ENCODE results near the gene CTXND1.

The CTXND1 gene

DNA sequence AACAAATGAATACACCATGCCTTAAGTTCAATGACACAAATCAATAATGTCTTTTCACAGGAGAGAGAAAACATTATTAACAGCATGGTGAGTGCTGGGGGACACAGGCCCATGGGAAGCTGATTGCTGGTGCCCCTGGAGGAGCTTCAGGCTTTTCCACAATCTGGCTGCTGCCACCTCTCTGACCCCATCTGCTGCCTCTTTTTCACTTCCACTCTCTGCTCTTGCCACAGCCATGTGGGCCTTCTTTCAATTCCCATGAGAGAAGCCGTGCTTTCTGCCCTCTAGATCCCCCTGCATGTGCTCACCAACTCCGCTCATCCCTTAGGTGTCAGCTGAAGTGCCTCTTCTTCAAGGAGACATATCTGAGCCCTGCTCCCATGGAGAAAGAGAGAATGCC, 21.0 kb upstream of the CTXND1 start:
- Mint-ChIP-seq H3K4me3 (no peak overlapping the region), H3K4me1 (ENCODE audit: low read depth in 2 of 2) (no peaks in the 10 kb centered on the region)

GRCh38 chr15:80270472-80270871, 18.5 kb upstream of the CTXND1 start:
- Mint-ChIP-seq H3K9me3 (no peaks in the 10 kb centered on the region), H3K4me1 (ENCODE audit: low read depth in 2 of 2) (no peaks in the 10 kb centered on the region), H3K27ac (no peak overlapping the region), H3K27me3 (peaks cover 30 to 41% of the 10 kb centered on the region in 2 donors), H3K4me3 (no peak overlapping the region), H3K36me3 (ENCODE audit: insufficient read depth) (no peaks in the 10 kb centered on the region)
- DNase-seq (no peak), ATAC-seq (replicated peaks) (no peak)

More for the DNA sequence above, 21.0 kb upstream of the CTXND1 start:
- Mint-ChIP-seq H3K36me3 (ENCODE audit: insufficient read depth) (no peaks in the 10 kb centered on the region), H3K27ac (no peak overlapping the region), H3K9me3 (no peaks in the 10 kb centered on the region), H3K27me3 (peaks cover 24 to 40% of the 10 kb centered on the region in 2 donors)
- ATAC-seq (replicated peaks) (no peak), DNase-seq (no peak)

DNA sequence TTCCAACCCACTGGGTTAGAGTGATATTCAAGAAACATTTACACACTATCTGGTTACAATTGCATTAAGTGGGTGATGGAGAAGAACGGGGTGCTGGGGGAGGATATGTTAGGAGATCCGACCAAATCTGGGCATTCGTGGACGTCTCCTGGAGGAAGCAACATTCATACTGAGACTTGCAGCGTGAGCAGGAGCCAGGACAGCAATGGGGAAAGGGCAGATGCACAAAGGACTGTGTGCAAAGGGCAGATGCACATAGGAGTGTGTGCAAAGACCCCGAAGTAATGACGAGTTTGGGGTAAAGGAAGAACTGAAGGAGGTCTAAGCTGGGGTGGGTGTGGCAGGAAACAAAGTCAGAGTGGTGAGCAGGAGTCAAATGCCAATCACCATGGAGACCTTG, 16.1 kb upstream of the CTXND1 start:
- ATAC-seq (replicated peaks) = no peak
- Mint-ChIP-seq H3K9me3 (no peaks in the 10 kb centered on the region), H3K4me1 (ENCODE audit: low read depth in 2 of 2) (no peaks in the 10 kb centered on the region), H3K4me3 (no peak overlapping the region), H3K36me3 (ENCODE audit: insufficient read depth) (no peaks in the 10 kb centered on the region), H3K27ac (no peak overlapping the region), H3K27me3 (peaks cover 33 to 40% of the 10 kb centered on the region in 2 donors)
- no peak for DNase-seq

DNA sequence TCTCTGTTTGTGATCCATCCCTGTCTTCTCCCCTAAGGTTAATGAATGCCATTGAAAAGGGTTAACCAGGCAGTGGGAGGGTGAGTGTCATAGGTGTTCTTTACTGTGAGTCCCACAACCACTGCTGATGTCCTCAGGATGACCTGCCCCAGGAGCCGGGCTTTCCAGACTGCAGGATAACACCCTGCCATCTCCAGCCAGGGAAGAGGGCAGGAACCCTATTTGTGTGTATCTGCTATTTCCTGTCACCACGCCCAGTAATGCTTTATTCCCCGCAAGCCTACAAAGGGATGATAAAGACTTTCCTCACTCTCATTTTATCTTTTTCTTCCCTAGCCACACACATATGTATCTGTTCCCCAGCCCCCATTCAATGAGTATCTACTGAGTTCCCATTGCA, 15.6 kb upstream of the CTXND1 start:
- peaks cover 37 to 42% of the 10 kb centered on the region in 2 donors for H3K27me3 Mint-ChIP-seq
- H3K4me1 Mint-ChIP-seq (ENCODE audit: low read depth in 2 of 2) = no peaks in the 10 kb centered on the region
- H3K27ac Mint-ChIP-seq = no peak overlapping the region
- no peak for ATAC-seq (replicated peaks)
- no peaks in the 10 kb centered on the region for H3K9me3 Mint-ChIP-seq
- no peak for DNase-seq
- no peaks in the 10 kb centered on the region for H3K36me3 Mint-ChIP-seq (ENCODE audit: insufficient read depth)
- H3K4me3 Mint-ChIP-seq = no peak overlapping the region

GRCh38 chr15:80266745-80267144, 14.7 kb upstream of the CTXND1 start:
- H3K36me3 Mint-ChIP-seq (ENCODE audit: insufficient read depth) = no peaks in the 10 kb centered on the region
- no peak overlapping the region for H3K4me3 Mint-ChIP-seq
- DNase-seq = no peak
- peaks cover 44 to 50% of the 10 kb centered on the region in 2 donors for H3K27me3 Mint-ChIP-seq
- no peaks in the 10 kb centered on the region for H3K4me1 Mint-ChIP-seq (ENCODE audit: low read depth in 2 of 2)
- ATAC-seq (replicated peaks) = no peak
- no peaks in the 10 kb centered on the region for H3K9me3 Mint-ChIP-seq
- no peak overlapping the region for H3K27ac Mint-ChIP-seq

DNA sequence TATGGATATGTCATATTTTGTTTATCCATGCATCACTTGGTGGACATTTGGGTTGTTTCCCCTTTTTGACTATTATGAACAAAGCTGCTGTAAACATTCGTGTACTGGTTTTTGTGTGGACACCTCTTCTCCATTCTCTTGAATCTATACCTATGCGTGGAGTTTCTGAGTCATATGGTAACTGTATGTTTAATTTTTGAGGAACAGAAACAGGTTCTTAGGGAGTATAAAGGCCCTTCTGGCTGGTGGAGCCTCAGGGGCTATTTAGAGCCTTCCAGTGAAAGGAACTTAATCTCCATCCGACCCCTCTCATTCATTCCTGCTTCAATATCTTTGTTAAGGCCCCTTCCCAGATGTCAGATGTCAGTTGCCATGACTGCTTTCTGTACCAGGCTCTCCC, 14.1 kb upstream of the CTXND1 start:
- Mint-ChIP-seq H3K9me3 (peaks cover 0 to 4% of the 10 kb centered on the region in 2 donors), H3K27ac (no peak overlapping the region), H3K36me3 (ENCODE audit: insufficient read depth) (no peaks in the 10 kb centered on the region), H3K27me3 (peaks cover 46 to 51% of the 10 kb centered on the region in 2 donors), H3K4me1 (ENCODE audit: low read depth in 2 of 2) (no peaks in the 10 kb centered on the region), H3K4me3 (no peak overlapping the region)
- no peak for ATAC-seq (replicated peaks)
- DNase-seq = no peak

GRCh38 chr15:80265021-80265420, 13.0 kb upstream of the CTXND1 start:
- Mint-ChIP-seq H3K27ac (no peak overlapping the region), H3K4me3 (no peak overlapping the region), H3K27me3 (peaks cover 57 to 60% of the 10 kb centered on the region in 2 donors), H3K36me3 (ENCODE audit: insufficient read depth) (no peaks in the 10 kb centered on the region), H3K4me1 (ENCODE audit: low read depth in 2 of 2) (no peaks in the 10 kb centered on the region), H3K9me3 (peaks cover 0 to 4% of the 10 kb centered on the region in 2 donors)
- no peak for DNase-seq
- ATAC-seq (replicated peaks) = no peak

- Mint-ChIP-seq H3K27me3 (peaks cover 60 to 68% of the 10 kb centered on the region in 2 donors), H3K36me3 (ENCODE audit: insufficient read depth) (no peaks in the 10 kb centered on the region), H3K4me3 (no peak overlapping the region), H3K4me1 (ENCODE audit: low read depth in 2 of 2) (no peaks in the 10 kb centered on the region), H3K9me3 (peaks cover 0 to 4% of the 10 kb centered on the region in 2 donors), H3K27ac (no peak overlapping the region)
- ATAC-seq (replicated peaks) (no peak), DNase-seq (no peak)
Observed at GRCh38 chr15:80264031-80264430, 12.0 kb upstream of the CTXND1 start.

- ATAC-seq (replicated peaks) = no peak
- no peaks in the 10 kb centered on the region for H3K4me1 Mint-ChIP-seq (ENCODE audit: low read depth in 2 of 2)
- no peak overlapping the region for H3K27ac Mint-ChIP-seq
- H3K36me3 Mint-ChIP-seq (ENCODE audit: insufficient read depth) = no peaks in the 10 kb centered on the region
- peaks cover 0 to 4% of the 10 kb centered on the region in 2 donors for H3K9me3 Mint-ChIP-seq
- H3K4me3 Mint-ChIP-seq = no peak overlapping the region
- peaks cover 61 to 72% of the 10 kb centered on the region in 2 donors for H3K27me3 Mint-ChIP-seq
- no peak for DNase-seq
Observed at GRCh38 chr15:80260551-80260950, 8.5 kb upstream of the CTXND1 start.

GRCh38 chr15:80259942-80260510, 8.0 kb upstream of the CTXND1 start:
- Mint-ChIP-seq H3K27ac (no peak overlapping the region), H3K9me3 (peaks cover 0 to 4% of the 10 kb centered on the region in 2 donors), H3K4me3 (no peak overlapping the region), H3K27me3 (peaks cover 64 to 77% of the 10 kb centered on the region in 2 donors), H3K36me3 (ENCODE audit: insufficient read depth) (no peaks in the 10 kb centered on the region), H3K4me1 (ENCODE audit: low read depth in 2 of 2) (no peaks in the 10 kb centered on the region)
- no peak for DNase-seq
- ATAC-seq (replicated peaks) = no peak

DNA sequence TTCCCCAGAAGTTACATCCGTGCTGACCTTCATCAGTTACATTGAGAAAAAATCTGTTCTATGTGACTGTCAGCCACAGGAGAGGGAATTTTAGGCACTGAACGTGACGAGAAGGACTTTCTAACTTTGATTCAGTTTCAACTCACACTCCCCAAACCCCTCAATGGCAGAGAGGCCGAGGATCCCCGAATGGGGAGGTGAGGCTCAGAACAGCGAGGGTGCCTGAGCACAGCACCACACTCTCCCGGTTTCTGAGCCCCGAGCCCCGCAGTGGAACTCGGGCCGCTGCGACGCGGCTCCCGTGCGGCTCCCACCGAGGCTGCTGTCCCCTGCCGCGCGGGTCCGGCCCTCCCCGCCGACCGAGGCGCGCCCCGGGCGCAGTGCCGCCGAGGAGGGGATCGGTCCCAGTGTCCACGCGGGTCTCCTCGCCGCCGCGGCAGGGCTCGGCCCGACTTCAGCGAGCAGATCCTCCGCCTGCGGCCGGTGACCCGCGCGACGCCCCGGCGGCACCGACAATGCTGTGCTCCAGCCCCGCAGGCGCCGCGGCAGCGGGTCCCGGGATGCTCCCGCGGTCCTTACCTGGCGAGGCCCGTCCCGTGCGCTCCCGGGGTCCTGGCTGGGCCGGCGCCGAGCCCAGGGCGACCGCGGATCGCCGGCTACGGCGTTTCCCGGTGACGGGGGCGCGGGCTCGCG, 439 bp downstream of the CTXND1 start:
- Mint-ChIP-seq H3K36me3 (ENCODE audit: insufficient read depth) (no peaks in the 10 kb centered on the region), H3K27me3 (peaks cover 82 to 90% of the 10 kb centered on the region in 2 donors), H3K4me1 (ENCODE audit: low read depth in 2 of 2) (peaks cover 0 to 5% of the 10 kb centered on the region in 2 donors), H3K4me3 (peak overlapping the region in 1 of 2 donors; percentile 55), H3K27ac (no peak overlapping the region), H3K9me3 (no peaks in the 10 kb centered on the region)
- ATAC-seq (replicated peaks) (no peak), DNase-seq (no peak)

GRCh38 chr15:80250614-80251427, 1.2 kb downstream of the CTXND1 start:
- ATAC-seq (replicated peaks) (no peak), DNase-seq (no peak)
- H3K27ac Mint-ChIP-seq = no peak overlapping the region
- peaks cover 85 to 94% of the 10 kb centered on the region in 2 donors for H3K27me3 Mint-ChIP-seq
- H3K4me1 Mint-ChIP-seq (ENCODE audit: low read depth in 2 of 2) = peaks cover 0 to 5% of the 10 kb centered on the region in 2 donors
- H3K4me3 Mint-ChIP-seq = peak overlapping the region in 1 of 2 donors; percentile 55
- no peaks in the 10 kb centered on the region for H3K36me3 Mint-ChIP-seq (ENCODE audit: insufficient read depth)
- no peaks in the 10 kb centered on the region for H3K9me3 Mint-ChIP-seq

- Mint-ChIP-seq H3K36me3 (ENCODE audit: insufficient read depth) (no peaks in the 10 kb centered on the region), H3K27me3 (peaks cover 86 to 96% of the 10 kb centered on the region in 2 donors), H3K9me3 (no peaks in the 10 kb centered on the region), H3K4me3 (no peak overlapping the region), H3K4me1 (ENCODE audit: low read depth in 2 of 2) (peaks cover 0 to 5% of the 10 kb centered on the region in 2 donors), H3K27ac (no peak overlapping the region)
- no peak for DNase-seq
- no peak for ATAC-seq (replicated peaks)
Observed at GRCh38 chr15:80249973-80250372, 2.0 kb downstream of the CTXND1 start.
